Stimulated activated CD8-positive, alpha-beta memory T cell treated with anti-CD3 and anti-CD28 coated beads, Interleukin-12 subunit alpha, Interleukin-12 subunit beta, amount 100 ng/mL, for 4 hours (primary cell): ENCODE results near the gene CHMP5.

Experiments used
- DNase-seq: peaks from one replicate; pipeline ENCODE4 v3.0.0-alpha.2; 2020; ENCODE audit warnings: low read depth

CHMP5 gene

DNA sequence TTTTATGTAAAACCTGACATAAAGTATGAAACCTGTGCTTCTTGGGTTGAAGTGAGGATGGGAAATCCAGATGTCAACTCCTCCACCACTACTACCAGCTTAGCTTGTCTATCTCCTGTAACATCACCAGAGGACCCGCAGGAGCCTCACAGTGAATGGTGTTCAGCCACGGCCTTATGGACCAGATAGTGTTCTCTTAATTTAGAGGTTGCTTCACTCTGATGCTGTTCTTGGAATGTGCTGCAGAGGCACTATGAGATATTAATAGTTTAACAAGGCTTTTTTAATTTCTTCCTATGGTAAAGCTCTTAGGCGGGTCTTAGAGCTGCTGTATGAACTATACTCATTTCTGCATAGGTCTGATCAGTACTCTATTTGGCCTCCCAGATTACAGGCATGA, 53.4 kb downstream of the CHMP5 start:
- DNase-seq = no peak

DNA sequence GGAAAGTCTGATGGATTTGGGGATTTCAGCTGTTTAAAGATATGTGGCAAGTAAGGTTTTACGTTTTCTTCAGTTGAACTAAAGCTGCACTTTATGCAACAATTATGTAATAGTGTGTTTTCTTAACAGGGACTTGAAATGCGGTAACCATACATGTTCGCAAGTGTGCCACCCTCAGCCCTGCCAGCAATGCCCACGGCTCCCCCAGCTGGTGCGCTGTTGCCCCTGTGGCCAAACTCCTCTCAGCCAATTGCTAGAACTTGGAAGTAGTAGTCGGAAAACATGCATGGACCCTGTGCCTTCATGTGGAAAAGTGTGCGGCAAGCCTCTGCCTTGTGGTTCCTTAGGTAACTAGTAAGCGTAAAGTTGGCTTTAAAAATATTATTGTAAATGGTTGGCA, 53.9 kb downstream of the CHMP5 start:
- no peak for DNase-seq

DNA sequence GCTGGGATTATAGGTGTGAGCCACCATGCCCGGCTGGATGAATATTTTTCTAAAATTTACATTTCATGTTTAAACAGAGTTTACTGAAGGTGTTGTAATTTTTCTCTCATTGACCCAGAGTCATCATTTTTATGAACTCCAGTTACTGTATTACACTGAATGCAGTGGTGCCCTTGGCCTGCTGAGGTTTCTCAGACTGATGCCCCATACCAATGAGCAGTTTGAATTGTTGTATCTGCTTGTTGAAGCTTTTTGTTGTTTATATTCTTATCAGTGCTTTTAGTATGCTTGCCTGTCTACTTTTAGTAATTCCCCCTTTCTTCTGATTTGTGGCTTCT, 55.4 kb downstream of the CHMP5 start:
- DNase-seq = no peak

GRCh38 chr9:33320568-33321261, 55.9 kb downstream of the CHMP5 start:
- DNase-seq = no peak

DNA sequence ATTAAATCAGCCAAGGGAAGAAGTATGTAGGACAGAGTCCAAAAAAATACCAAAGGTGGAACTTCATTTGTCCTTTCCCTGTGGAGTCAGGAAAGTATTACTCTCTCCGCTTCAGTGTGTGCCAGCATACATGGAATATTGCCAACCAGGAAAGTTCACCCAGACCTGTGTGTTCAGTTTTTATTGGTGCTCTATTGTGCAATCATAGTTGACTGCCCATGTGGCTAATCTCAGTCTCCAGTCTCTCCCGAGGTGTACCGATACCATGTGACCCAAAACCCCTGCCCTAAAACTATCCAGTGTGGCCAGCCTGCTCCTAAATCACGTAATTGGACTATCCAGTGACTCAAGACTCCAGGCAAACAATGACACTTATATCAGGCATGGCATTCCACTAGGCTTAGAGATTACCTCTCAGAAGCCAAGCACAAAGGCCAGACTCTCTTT, 64.3 kb downstream of the CHMP5 start:
- DNase-seq = no peak

DNA sequence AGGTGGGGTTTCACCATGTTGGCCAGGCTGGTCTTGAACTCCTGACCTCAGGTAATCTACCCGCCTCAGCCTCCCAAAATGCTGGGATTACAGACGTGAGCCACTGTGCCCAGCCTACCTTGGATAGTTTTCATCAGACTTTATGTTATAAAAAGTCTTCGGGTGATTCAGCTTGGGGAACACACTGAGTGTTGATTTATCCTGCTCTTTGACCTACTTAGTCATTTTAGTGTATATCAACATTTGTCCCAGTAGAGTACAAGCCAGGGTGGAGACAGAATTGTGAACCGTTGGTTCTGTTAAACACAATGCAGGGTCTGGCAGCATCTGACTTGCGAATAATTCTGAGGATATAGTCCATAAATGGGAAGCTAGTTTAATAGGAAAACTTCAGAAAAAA, 65.1 kb downstream of the CHMP5 start:
- no peak for DNase-seq

- no peak for DNase-seq
Observed at GRCh38 chr9:33331377-33331891, 66.6 kb downstream of the CHMP5 start.
